WTC11 (cell line): Measurements from ENCODE around the gene SCRG1. TPM values are rescaled to one million over a fixed set of nuclear protein-coding genes. Genes with fewer than 3 reads are reported as not detected.

Source experiments
- ATAC-seq: fragments of 200-7000 bp; cut with Tn5 transposase; 2 replicates; pipeline ENCODE4 v1.10.0; 2021; ENCODE audit warnings: mild to moderate bottlenecking, moderate library complexity
- CTCF ChIA-PET: fragments of 300-600 bp; sonication (Branson Sonifier 250); formaldehyde crosslinking; loops from one replicate; lab custom pipeline; 2021; ENCODE audit warnings: antibody characterized with exemption; lab: Charles Lee
- POLR2A ChIA-PET: fragments of 350-600 bp; sonication (Branson Sonifier 250); formaldehyde crosslinking; loops from one replicate; lab custom pipeline; 2021; ENCODE audit warnings: antibody characterized with exemption; lab: Charles Lee
- DNase-seq: peaks from one replicate; pipeline ENCODE4 v3.0.0; 2021; ENCODE audit warnings: low spot score
- H3K27ac Mint-ChIP-seq: 2 replicates; pipeline ENCODE4 v1.8.0; 2021; ENCODE audit warnings: mixed read lengths
- H3K27me3 Mint-ChIP-seq: 2 replicates; pipeline ENCODE4 v1.8.0; 2021; ENCODE audit warnings: low read depth, mild to moderate bottlenecking, moderate library complexity, mixed read lengths
- H3K36me3 Mint-ChIP-seq: 2 replicates; pipeline ENCODE4 v1.8.0; 2021; ENCODE audit warnings: mixed read lengths
- H3K4me1 Mint-ChIP-seq: 2 replicates; pipeline ENCODE4 v1.8.0; 2022; ENCODE audit warnings: mixed read lengths
- H3K4me3 Mint-ChIP-seq: 2 replicates; pipeline ENCODE4 v1.8.0; 2021; ENCODE audit warnings: mild to moderate bottlenecking, moderate library complexity, mixed read lengths
- H3K9me3 Mint-ChIP-seq: 2 replicates; pipeline ENCODE4 v1.8.0; 2021; ENCODE audit warnings: mixed read lengths
- MYBL2 ChIP-seq: sonication (generic); formaldehyde crosslinking; IDR thresholded peaks from 2 replicates; pipeline ENCODE4 v1.8.1; 2023; ENCODE audit warnings: mild to moderate bottlenecking, moderate library complexity, missing genetic modification reagents
- PRRX2 ChIP-seq: fragments of 250-450 bp; sonication (Bioruptor Pico); IDR thresholded peaks from 2 replicates; pipeline ENCODE4 v1.8.0; 2021; ENCODE audit warnings: mild to moderate bottlenecking
- RORB ChIP-seq: fragments of 250-450 bp; sonication (Bioruptor Pico); IDR thresholded peaks from 2 replicates; pipeline ENCODE4 v1.9.0; 2021; ENCODE audit warnings: mild to moderate bottlenecking
- SMAD3 ChIP-seq: sonication (generic); formaldehyde crosslinking; IDR thresholded peaks from 2 replicates; pipeline ENCODE4 v1.8.0; 2022; ENCODE audit warnings: missing genetic modification reagents, mild to moderate bottlenecking, borderline replicate concordance
- TCF7 ChIP-seq: sonication (generic); formaldehyde crosslinking; IDR thresholded peaks from 2 replicates; pipeline ENCODE4 v1.8.0; 2022; ENCODE audit warnings: mild to moderate bottlenecking, low read depth, missing genetic modification reagents, moderate library complexity
- TEAD4 ChIP-seq: sonication (generic); formaldehyde crosslinking; IDR thresholded peaks from 2 replicates; pipeline ENCODE4 v1.8.0; 2022; ENCODE audit warnings: mild to moderate bottlenecking, missing genetic modification reagents
- ZNF416 ChIP-seq: fragments of 250-450 bp; sonication (Bioruptor Pico); IDR thresholded peaks from 2 replicates; pipeline ENCODE4 v1.9.0; 2021; ENCODE audit warnings: mild to moderate bottlenecking, inconsistent platforms
- total RNA-seq: library from RNA; stranded (reverse); gene quantifications from 3 replicates; pipeline ENCODE4 v1.2.3, GENCODE V29; 2021
- TF ChIP-seq, protein P1 (sequence below): sonication (generic); formaldehyde crosslinking; IDR thresholded peaks from 2 replicates; pipeline ENCODE4 v1.8.0; 2023; ENCODE audit warnings: mild to moderate bottlenecking, missing genetic modification reagents
- TF ChIP-seq, protein P2 (sequence below): fragments of 250-450 bp; sonication (Bioruptor Pico); IDR thresholded peaks from 2 replicates; pipeline ENCODE4 v1.9.0; 2021; ENCODE audit warnings: mild to moderate bottlenecking
- TF ChIP-seq, protein P3 (sequence below): sonication (generic); formaldehyde crosslinking; IDR thresholded peaks from 2 replicates; pipeline ENCODE4 v1.8.1; 2022; ENCODE audit warnings: mild to moderate bottlenecking, missing genetic modification reagents, moderate library complexity, borderline replicate concordance
- TF ChIP-seq, protein P4 (sequence below): sonication (generic); formaldehyde crosslinking; conservative IDR thresholded peaks from 2 replicates; pipeline ENCODE4 v1.8.1; 2022; ENCODE audit warnings: mild to moderate bottlenecking, missing genetic modification reagents
- TF ChIP-seq, protein P5 (sequence below): sonication (generic); formaldehyde crosslinking; IDR thresholded peaks from 2 replicates; pipeline ENCODE4 v1.8.0; 2022; ENCODE audit warnings: mild to moderate bottlenecking, missing genetic modification reagents
- TF ChIP-seq, protein P6 (sequence below): sonication (generic); formaldehyde crosslinking; IDR thresholded peaks from 2 replicates; pipeline ENCODE4 v1.8.0; 2022; ENCODE audit warnings: mild to moderate bottlenecking, missing genetic modification reagents

SCRG1 gene
- total RNA-seq, 1 experiment from 2014 or later = not detected

DNA sequence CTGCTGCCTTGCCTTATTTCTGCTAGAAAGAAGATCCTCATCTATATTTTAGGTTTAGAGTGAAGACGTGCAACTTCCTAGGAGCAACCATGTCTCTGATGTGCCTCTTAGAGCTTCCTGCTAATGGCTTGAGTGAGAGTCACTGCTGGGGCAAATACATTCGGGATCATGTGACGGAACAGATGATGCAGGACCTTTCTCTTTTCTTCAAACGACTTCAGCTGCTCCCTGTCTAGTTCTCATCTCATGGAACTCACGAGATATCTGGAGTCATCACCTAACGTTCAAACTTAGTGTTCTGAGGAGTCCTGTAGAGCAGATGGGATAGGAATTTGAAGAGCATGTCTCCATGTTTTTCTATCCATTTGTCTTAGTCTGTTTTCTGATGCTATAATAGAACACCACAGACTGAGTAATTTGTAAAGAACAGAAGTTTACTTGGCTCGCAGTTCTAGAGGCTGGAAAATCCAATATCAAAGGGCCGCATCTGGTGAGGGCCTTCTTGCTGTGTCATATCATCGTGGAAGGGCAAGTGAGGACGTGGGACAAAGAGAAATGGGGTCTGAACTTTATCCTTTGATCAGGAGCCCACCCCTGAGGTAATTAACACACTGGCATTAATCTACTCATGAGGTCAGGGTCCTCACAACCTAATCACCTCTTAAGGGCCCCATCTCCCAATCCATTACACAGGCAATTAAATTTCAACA lies 43.5 kb upstream of the SCRG1 start (continued):
- TF ChIP-seq PRRX2 = no peak
- no peak for TF ChIP-seq SMAD3 (CRISPR knock-in tag)
- TF ChIP-seq TCF7 (CRISPR knock-in tag) = no peak
- TF ChIP-seq, protein P1, sequence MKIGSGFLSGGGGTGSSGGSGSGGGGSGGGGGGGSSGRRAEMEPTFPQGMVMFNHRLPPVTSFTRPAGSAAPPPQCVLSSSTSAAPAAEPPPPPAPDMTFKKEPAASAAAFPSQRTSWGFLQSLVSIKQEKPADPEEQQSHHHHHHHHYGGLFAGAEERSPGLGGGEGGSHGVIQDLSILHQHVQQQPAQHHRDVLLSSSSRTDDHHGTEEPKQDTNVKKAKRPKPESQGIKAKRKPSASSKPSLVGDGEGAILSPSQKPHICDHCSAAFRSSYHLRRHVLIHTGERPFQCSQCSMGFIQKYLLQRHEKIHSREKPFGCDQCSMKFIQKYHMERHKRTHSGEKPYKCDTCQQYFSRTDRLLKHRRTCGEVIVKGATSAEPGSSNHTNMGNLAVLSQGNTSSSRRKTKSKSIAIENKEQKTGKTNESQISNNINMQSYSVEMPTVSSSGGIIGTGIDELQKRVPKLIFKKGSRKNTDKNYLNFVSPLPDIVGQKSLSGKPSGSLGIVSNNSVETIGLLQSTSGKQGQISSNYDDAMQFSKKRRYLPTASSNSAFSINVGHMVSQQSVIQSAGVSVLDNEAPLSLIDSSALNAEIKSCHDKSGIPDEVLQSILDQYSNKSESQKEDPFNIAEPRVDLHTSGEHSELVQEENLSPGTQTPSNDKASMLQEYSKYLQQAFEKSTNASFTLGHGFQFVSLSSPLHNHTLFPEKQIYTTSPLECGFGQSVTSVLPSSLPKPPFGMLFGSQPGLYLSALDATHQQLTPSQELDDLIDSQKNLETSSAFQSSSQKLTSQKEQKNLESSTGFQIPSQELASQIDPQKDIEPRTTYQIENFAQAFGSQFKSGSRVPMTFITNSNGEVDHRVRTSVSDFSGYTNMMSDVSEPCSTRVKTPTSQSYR = no peak
- TF ChIP-seq, protein P2, sequence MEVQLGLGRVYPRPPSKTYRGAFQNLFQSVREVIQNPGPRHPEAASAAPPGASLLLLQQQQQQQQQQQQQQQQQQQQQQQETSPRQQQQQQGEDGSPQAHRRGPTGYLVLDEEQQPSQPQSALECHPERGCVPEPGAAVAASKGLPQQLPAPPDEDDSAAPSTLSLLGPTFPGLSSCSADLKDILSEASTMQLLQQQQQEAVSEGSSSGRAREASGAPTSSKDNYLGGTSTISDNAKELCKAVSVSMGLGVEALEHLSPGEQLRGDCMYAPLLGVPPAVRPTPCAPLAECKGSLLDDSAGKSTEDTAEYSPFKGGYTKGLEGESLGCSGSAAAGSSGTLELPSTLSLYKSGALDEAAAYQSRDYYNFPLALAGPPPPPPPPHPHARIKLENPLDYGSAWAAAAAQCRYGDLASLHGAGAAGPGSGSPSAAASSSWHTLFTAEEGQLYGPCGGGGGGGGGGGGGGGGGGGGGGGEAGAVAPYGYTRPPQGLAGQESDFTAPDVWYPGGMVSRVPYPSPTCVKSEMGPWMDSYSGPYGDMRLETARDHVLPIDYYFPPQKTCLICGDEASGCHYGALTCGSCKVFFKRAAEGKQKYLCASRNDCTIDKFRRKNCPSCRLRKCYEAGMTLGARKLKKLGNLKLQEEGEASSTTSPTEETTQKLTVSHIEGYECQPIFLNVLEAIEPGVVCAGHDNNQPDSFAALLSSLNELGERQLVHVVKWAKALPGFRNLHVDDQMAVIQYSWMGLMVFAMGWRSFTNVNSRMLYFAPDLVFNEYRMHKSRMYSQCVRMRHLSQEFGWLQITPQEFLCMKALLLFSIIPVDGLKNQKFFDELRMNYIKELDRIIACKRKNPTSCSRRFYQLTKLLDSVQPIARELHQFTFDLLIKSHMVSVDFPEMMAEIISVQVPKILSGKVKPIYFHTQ (CRISPR knock-in tag) = no peak
- TF ChIP-seq, protein P3, sequence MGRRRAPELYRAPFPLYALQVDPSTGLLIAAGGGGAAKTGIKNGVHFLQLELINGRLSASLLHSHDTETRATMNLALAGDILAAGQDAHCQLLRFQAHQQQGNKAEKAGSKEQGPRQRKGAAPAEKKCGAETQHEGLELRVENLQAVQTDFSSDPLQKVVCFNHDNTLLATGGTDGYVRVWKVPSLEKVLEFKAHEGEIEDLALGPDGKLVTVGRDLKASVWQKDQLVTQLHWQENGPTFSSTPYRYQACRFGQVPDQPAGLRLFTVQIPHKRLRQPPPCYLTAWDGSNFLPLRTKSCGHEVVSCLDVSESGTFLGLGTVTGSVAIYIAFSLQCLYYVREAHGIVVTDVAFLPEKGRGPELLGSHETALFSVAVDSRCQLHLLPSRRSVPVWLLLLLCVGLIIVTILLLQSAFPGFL (CRISPR knock-in tag) = no peak
- no peak for TF ChIP-seq MYBL2 (CRISPR knock-in tag)
- TF ChIP-seq RORB (CRISPR knock-in tag) = no peak

DNA sequence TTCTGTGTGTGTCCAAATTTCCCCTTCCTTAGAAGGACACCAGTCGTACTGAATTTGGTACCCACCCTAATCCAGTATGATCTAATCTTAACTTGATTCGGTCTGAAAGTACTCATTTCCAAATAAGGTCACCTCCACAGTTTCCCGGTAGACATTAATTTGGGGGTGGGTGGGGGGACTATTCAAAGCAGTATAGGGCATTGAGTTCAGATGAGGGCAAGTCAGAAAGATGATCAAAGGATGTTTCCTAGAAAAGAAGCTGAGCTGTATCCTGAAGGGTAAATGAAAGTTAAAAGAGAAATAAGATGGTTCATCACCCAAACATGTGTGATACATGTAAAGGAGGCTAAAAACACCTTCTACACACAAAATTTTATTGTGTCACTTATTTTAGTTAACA lies 42.0 kb upstream of the SCRG1 start:
- TF ChIP-seq, protein P4, sequence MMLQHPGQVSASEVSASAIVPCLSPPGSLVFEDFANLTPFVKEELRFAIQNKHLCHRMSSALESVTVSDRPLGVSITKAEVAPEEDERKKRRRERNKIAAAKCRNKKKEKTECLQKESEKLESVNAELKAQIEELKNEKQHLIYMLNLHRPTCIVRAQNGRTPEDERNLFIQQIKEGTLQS (CRISPR knock-in tag) = no peak
- TF ChIP-seq ZNF416 (CRISPR knock-in tag) = no peak
- TF ChIP-seq, protein P5, sequence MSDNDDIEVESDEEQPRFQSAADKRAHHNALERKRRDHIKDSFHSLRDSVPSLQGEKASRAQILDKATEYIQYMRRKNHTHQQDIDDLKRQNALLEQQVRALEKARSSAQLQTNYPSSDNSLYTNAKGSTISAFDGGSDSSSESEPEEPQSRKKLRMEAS (CRISPR knock-in tag) = no peak
- TF ChIP-seq, all 79 proteins: peak for 0
- Mint-ChIP-seq H3K4me3 (no peak overlapping the region), H3K4me1 (peaks cover 8% of the 10 kb centered on the region), H3K27me3 (no peaks in the 10 kb centered on the region), H3K36me3 (0 out of 2 replicates have a peak, but pooled peaks cover 3% of the 10 kb centered on the region), H3K9me3 (peaks cover 5% of the 10 kb centered on the region), H3K27ac (no peak overlapping the region)
- ChIA-PET POLR2A (no interaction called here), CTCF (no interaction called here)
- ATAC-seq (no peak), DNase-seq (no peak)

DNA sequence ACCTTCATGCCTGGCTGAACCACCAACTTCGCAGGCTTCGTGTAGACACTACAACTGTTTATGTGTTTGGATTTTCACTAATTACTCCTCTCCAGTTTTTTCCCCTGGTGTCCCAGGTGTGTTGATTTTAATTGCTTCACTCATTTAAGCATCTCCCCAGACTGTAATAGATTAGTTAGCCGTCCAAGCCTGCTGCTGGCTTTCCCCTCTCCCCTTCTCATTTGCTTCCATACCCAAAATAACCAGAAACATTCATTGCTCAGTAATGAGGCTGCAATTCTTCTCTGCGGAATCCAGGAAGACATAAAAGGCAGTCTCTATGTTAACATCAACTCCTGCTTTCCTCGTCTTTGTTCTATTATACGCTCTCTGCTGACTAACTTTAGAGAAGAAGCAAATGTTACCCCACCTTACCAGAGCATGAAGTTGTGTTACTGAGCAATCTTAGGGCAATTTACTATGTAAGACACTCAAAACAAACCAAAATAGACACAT lies 37.9 kb upstream of the SCRG1 start:
- POLR2A ChIA-PET = no interaction called here
- no peak for DNase-seq
- H3K4me3 Mint-ChIP-seq = no peak overlapping the region
- 0 out of 2 replicates have a peak, but pooled peaks cover 3% of the 10 kb centered on the region for H3K36me3 Mint-ChIP-seq
- peaks cover 8% of the 10 kb centered on the region for H3K4me1 Mint-ChIP-seq
- H3K9me3 Mint-ChIP-seq = peaks cover 5% of the 10 kb centered on the region
- CTCF ChIA-PET = no interaction called here
- no peak overlapping the region for H3K27ac Mint-ChIP-seq
- TF ChIP-seq, protein P6, sequence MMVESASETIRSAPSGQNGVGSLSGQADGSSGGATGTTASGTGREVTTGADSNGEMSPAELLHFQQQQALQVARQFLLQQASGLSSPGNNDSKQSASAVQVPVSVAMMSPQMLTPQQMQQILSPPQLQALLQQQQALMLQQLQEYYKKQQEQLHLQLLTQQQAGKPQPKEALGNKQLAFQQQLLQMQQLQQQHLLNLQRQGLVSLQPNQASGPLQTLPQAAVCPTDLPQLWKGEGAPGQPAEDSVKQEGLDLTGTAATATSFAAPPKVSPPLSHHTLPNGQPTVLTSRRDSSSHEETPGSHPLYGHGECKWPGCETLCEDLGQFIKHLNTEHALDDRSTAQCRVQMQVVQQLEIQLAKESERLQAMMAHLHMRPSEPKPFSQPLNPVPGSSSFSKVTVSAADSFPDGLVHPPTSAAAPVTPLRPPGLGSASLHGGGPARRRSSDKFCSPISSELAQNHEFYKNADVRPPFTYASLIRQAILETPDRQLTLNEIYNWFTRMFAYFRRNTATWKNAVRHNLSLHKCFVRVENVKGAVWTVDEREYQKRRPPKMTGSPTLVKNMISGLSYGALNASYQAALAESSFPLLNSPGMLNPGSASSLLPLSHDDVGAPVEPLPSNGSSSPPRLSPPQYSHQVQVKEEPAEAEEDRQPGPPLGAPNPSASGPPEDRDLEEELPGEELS (CRISPR knock-in tag) = no peak
- no peak for TF ChIP-seq TEAD4 (CRISPR knock-in tag)
- TF ChIP-seq, all 79 proteins: peak for 0
- peaks cover 1% of the 10 kb centered on the region; the same call in 1 of the 2 replicates for H3K27me3 Mint-ChIP-seq
- no peak for ATAC-seq
